ENCODE data around the gene CEP112. TPM values are rescaled to one million over a fixed set of nuclear protein-coding genes. Genes with fewer than 3 reads are reported as not detected.

Gene CEP112
- total RNA-seq, 1 experiment from 2014 or later, result 9.6 TPM

DNA sequence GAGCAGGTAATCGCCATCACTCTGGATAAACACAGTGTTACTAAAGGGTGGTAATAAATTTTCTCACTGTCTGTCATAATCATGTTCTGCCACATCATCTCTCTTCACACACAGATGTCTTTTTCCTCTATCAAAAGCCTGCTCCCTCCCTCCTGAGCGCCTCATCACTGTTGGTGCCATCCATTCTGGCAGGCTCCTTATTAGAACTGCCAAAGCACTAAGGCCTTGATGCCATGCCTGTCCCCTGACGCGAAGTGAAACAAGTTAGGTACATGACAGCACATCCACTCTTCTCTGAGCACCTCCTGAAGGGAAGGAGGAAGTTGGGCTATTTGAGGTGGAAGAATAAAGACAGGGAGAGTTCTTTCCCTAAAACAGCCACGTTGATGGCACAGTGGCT is 592.3 kb downstream of the CEP112 start:
- DNase-seq (ENCODE audit: low spot score), result no peak

DNA sequence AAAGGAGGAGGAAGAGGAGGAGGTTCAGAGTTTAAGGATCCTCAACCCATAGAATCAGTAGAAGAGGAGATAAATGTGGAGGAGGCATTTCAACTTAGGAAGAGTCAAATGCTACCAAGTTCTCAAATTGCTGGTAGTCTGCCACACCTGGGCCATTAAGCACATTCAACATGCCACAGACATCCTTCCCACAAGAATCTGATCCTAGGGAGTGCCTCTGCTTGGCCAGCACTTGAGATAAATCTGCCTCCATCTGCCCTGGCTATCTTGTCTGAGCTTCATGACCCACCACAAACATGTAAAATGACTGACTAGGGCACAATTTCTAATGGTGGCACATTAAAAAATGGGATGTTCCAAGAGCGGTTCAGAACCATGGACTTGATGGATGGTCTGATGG is 593.2 kb downstream of the CEP112 start:
- DNase-seq (ENCODE audit: low spot score), result no peak

DNA sequence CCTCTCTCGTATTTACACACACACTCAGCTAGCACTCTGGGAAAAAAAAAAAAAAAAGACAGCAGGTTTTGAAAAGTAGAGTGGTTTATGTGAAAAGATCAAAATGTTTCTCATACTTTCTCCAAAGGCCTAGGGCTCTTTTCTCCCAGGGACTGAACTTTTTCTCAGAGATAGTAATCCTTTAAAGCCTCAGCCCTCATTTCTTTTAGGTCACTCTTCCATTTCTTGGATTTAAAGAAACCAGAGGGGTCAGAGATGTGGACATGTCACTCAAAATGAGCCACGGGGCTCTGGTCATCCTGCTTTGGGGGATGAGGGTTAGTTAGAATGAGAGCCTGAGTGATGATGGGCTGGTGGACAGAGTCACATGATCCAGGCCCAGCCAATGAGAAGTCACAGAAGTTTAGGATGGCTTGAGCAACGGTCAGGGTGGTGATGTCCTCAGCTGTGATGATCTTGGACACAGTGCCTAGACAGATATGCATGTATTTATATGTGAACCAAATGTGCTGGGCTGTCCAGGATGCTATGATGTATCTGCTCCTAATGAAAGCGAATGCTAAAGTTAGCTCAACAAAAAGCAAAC is 596.8 kb downstream of the CEP112 start:
- DNase-seq (ENCODE audit: low spot score), result no peak

DNA sequence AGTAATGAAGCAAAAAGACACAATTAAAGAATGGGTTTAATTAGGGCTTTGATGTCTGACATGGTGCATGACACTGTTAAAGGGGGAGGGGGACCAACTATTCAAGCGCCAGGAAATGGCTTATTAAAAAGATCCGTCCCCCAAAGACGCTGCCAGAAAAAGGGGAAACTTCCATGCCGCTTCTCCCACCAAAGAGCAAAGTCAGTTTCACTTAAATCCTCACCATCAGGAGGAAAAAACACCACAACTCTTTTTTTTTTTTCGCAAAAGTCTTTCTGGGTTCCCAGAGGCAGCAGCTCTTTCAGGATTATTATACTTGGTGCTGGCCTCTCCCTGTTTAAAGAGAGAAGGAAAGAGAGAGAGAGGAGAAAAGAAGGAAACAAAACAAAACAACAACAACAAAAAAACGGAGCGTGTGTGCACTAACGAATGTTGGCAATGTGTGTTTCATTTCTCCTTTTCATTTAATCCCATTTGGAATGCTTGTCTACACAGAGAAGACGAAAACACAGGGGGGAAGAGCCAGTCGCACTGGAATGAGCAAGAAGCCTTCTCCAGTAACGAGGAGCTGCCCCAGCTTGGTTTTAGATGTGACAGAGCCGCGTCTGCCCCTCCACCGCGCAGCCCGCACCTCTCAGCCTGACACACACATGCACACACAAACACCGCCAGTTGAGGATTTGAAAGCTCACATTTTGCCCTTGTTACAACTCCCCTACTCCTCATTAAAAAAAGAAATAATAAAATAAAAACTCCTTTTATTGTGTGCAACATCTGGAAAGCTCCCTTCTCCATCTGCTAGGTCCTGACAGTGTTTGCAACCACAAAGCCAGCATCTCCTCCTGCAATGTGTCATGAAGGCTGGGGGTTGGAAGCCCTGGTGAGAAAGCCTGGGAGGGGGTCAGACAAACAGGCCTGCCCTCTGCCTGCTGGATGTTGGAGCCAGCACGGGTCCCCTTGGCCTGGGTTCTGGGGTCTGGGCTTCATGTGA is 597.8 kb downstream of the CEP112 start:
- no peak for DNase-seq (ENCODE audit: low spot score)

DNA sequence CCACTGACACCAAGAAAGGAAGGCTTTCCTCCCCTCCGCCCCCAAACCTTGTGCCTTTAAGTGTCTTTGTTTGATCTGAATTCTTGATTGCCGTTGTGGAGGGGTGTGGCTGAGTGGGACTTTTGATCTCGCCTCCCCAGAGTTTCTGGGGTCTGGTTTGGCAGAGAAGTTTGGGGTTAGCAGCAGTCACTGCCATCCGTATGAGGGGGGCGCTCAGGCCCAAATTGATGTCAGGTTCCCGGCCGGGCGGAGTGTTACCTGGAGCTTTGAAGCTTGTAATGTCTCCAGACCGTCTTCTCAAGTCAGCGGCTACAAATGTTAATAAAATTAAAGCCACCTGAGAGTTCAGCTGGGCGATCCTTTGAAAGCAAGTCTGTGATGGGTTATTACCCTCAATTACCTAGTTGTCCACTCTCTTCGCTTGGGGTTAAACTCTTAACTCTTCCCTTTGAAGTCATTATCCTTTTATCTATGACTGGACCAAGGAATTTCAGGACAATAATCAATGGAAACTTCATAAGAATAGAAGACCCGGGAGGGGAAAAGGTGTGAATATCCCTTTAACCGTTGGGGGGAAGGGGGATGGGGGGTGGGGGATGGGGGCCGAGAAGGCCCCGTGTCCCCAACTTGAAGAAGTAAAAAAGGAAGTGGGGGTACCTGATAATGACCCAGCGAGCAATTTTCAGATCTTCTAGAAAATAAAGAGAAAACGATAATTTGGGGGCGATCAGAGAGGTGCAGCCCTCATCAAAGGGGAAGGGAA is 598.7 kb downstream of the CEP112 start:
- no peak for DNase-seq (ENCODE audit: low spot score)

DNA sequence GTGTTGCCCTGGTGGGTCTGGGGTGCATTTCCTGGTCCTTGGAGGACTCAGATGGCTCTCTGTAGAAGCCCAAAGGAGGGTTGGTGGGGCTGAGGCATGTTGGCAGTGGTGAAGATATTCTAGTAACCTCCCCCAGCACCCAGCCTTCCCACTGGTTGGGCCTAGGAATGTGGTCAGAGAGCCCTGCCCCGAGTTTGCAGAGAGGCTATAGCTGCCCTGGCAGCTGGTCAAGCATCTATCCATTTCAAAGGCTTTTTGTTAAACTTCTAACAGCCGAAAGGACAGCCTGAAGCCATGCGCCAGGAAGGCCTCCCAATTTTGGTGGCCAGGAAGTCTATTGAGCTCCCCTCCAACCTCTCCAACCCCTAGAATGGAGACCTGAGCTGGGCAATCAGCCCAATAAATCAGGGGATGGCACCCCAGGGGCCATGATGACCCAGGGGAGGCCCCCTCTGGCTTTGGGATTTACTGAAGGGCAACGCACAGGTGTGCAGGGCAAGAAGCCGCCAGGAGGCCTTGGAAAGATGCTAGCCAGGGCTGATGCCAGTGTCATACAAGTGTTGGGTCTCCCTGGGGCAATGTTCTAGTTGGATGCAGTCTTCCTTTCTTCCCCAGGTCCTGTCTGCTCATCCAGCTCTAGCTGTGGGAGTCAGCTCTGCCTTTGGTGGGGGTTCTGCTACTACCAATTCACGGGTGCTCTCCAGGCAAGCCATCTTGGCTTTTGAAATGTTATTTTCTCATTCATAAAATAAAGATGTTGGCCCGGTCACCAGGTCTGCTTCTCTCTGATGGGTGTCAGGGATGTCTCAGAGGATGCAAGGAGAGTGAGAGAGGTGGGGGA is 599.6 kb downstream of the CEP112 start:
- no peak for DNase-seq (ENCODE audit: low spot score)

DNA sequence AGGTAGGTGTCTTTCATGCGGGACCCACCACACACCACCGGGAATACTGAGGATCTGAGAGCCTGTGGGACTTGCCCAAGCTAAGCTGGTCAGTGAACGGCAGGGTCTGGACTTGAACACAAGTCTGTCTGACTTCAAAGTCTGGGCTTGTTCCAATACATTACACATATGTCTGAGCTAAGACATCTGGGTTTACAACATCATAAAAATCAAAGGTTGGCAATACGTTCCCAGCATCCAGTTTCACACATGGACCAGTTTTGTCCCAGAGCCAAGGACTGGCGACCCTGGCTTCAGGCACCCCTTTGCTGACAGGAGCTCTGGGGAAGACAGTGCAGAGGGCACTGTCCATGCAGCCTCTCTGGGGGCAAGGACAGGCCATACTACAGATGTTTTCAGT is 602.6 kb downstream of the CEP112 start:
- no peak for DNase-seq (ENCODE audit: low spot score)

DNA sequence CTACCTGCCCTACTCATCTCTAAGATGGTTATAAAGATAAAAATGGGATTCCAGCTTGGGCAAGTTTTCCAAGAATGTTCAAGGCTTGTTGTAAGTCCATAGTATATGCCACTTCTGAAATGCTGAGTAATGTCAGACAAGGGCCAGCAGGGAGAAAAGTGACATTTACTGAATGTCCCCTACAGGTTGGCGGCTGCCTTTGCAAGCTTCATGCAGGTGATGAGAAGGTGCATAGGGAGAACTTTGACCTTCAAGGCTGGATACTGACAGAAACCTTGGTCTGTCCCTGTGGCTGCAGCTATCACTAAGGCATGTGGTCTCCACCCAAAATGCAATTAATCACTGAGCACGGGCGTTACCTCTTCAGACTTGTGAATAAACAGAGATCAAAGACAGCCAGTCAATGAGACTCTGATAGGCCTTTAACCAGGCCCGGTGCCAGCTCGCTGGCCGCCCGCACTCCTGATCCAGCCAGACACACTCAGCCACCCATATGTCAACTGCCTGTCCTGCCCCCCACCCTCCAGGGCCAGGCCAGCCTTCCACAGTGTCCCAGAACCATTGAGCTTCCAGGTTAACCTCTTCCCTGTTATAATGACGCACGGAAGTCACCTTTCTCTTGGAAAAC is 603.6 kb downstream of the CEP112 start:
- DNase-seq (ENCODE audit: low spot score), result peak; percentile 71

DNA sequence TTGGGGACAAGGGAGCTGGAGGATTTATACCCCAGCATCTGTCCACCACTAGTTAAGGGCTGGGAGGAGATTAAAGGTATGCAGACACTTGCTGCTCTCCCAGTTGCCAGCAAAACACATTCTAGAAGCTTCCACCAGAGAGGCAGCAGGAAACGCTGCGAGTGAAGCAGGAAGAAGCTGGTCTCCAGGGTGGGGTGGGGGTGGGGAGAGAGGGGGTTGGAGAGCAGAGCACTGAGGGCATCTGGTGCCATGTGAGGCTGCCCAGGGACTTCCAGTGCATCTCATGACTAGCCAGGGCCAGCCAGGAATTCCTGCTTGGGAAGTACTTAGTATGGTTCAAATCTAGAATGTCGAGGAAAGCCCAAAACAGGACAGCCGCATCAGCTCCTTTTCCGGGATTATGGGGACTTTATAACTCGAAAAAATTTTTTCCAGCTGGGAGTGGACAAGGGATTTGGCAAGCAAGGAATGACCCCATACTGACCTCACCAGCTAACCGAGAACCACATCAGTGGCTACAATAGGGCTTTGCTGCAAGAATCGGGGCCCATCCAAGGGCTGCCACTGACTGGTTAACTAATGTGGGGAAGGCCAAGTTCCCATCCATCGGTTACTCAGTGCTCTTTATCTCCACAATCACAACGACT is 604.3 kb downstream of the CEP112 start:
- DNase-seq (ENCODE audit: low spot score), result peak; percentile 11

DNA sequence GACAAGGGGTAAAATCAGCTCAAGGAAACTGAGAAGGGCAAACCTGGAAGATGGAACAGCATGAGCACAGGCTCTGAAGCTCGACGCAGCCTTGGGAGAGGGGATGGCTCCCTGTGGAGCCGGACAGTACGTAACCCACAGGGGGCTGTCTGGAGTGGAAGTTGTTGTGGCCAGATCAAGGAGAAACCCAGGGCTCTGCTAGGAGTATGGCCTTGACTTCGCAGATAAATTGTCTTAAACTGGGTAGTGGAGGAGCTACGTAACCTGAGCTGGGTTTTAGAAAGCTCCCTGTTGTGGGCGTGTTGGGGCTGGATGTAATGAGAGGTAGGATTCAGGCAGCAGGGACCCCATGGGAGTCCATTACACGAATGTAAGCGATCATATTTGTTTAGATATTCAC is 605.0 kb downstream of the CEP112 start:
- DNase-seq (ENCODE audit: low spot score), result no peak

Other genes with a start within 250 kb of the CEP112 start
- gene APOH, start 37.3 kb upstream of the CEP112 start, total RNA-seq (2014; rRNA removed; shearing (Covaris generic)), result not detected in 2 replicates
- gene PRKCA, start 110.5 kb upstream of the CEP112 start, total RNA-seq (2014; rRNA removed; shearing (Covaris generic)), result 21.6 and 24.2 TPM in 2 replicates

Data from A172 (cell line).